HUDEP-2 (cell line): Measurements from ENCODE around the gene RSAD2.
"Not testable (repeated sequence)": the region's sequence is repeated elsewhere in the genome, so short reads cannot be mapped to it uniquely, and the experiment has no call there.

ENCODE experiments used
- DNase-seq, 76 experiments: peaks; one replicate each; lab custom pipeline; 2025; ENCODE audit not compliant: unreplicated experiment in 76 of 76; lab: John Stamatoyannopoulos, UW

The RSAD2 gene

GRCh38 chr2:6896930-6897759, 19.6 kb downstream of the RSAD2 start:
- peak in 27 of 76 experiments; percentile 9 to 59 (median 36) for DNase-seq

GRCh38 chr2:6902581-6902980, 25.0 kb downstream of the RSAD2 start:
- not testable (repeated sequence) for DNase-seq

GRCh38 chr2:6905668-6906067, 28.1 kb downstream of the RSAD2 start:
- DNase-seq = no peak

GRCh38 chr2:6906165-6906741, 28.7 kb downstream of the RSAD2 start:
- DNase-seq = no peak

GRCh38 chr2:6908291-6908690, 30.7 kb downstream of the RSAD2 start:
- DNase-seq = no peak

- DNase-seq = peak in 50 of 76 experiments; percentile 5 to 88 (median 68)
Observed at GRCh38 chr2:6909431-6910385, 32.1 kb downstream of the RSAD2 start.

GRCh38 chr2:6911721-6912120, 34.1 kb downstream of the RSAD2 start:
- DNase-seq = no peak

- DNase-seq = no peak
Observed at GRCh38 chr2:6913415-6914157, 36.0 kb downstream of the RSAD2 start.

- peak in 36 of 76 experiments; percentile 4 to 67 (median 26) for DNase-seq
Observed at GRCh38 chr2:6914828-6915227, 37.3 kb downstream of the RSAD2 start.

GRCh38 chr2:6915399-6915798, 37.8 kb downstream of the RSAD2 start:
- no peak for DNase-seq

- no peak for DNase-seq
Observed at GRCh38 chr2:6916224-6916623, 38.6 kb downstream of the RSAD2 start.

- no peak for DNase-seq
Observed at GRCh38 chr2:6916736-6917070, 39.1 kb downstream of the RSAD2 start.

GRCh38 chr2:6917071-6917760, 39.6 kb downstream of the RSAD2 start, which contains the start of gene RNF144A:
TSS of gene RNF144A (plus strand) at chr2:6917412. CDS start at chr2:6996927, 79,515 bp downstream.
- peak in 51 of 76 experiments; percentile 10 to 71 (median 46) for DNase-seq

- DNase-seq = peak in 3 of 76 experiments; percentile 35 to 42 (median 42)
Observed at GRCh38 chr2:6917761-6918421, 40.3 kb downstream of the RSAD2 start.

- DNase-seq = no peak
Observed at GRCh38 chr2:6919901-6920742, 42.5 kb downstream of the RSAD2 start.

GRCh38 chr2:6920743-6921064, 43.1 kb downstream of the RSAD2 start:
- DNase-seq = no peak

- no peak for DNase-seq
Observed at GRCh38 chr2:6921321-6921922, 43.8 kb downstream of the RSAD2 start.

GRCh38 chr2:6922201-6922656, 44.7 kb downstream of the RSAD2 start:
- peak in 5 of 76 experiments; percentile 14 to 27 (median 20) for DNase-seq
